Spleen (tissue), 11 donors: ENCODE results near the gene STRN. TPM values are rescaled to one million over a fixed set of nuclear protein-coding genes. Genes with fewer than 3 reads are reported as not detected.

Experiments used
- polyA plus RNA-seq, 3 donors: library from polyadenylated mRNA; stranded (reverse); fragments of 200-250 nt; gene quantifications; one replicate each; pipeline ENCODE4 v1.2.1, GENCODE V29; 2013
- small RNA-seq, 4 donors: library from RNA; depleted of rRNA; stranded (forward); fragments of <200 nt; gene quantifications; one replicate each; pipeline ENCODE3, GENCODE V24; 2016
- total RNA-seq, 7 donors: library from RNA; depleted of rRNA in 3 of 7; stranded (reverse); fragments of >200 nt in 3 of 7; fragmentation: NEBNext Ultra II Directional in 4 of 7; extraction: Animal tissue kit (Norgen Biotek cat#: 25700) in 4 of 7; gene quantifications; one replicate each; pipeline versions ENCODE4 v1.1.0 to v1.2.1, GENCODE V29; 2016 to 2021
- donor health status: healthy with polysubstance abuse.
- donor health status: DM: no; HTN: no; CAD: no; lungs with moderate emphysema.
- donor health status: DM: no; HTN: no; CAD: no.
- donor health status: Bipolar disorder and iron deficiency.
- donor health status: healthy.
- donor health status: DM: no; HTN: no; CAD: no.
- donor health status: DM: yes; HTN: yes; CAD: no.

Gene STRN
- total and polyA plus RNA-seq, 10 donors, result 2.2 to 33.3 (median 26.2) TPM

Small RNA genes lying within 50 kb of the gene (small RNA-seq; reads per million reads assigned to genes)
- gene RNU6-577P, result 0 reads per million in 4 donors

Other genes starting within 250 kb of the STRN start
- gene HEATR5B, start 117.8 kb upstream of the STRN start, total RNA-seq, result 10 to 100 TPM; 30.0 to 58.2 (median 37.5) TPM
- 10 to 100 TPM in 1 of 3 donors, 1 to 10 TPM in 2; 5.5 to 10.2 (median 9.1) TPM for gene HEATR5B, start 117.8 kb upstream of the STRN start, polyA plus RNA-seq
- gene GPATCH11, start 118.0 kb upstream of the STRN start, total RNA-seq, result 10 to 100 TPM; 10.0 to 17.2 (median 12.2) TPM
- 10 to 100 TPM in 1 of 3 donors, 1 to 10 TPM in 2; 4.9 to 13.0 (median 8.8) TPM for gene GPATCH11, start 118.0 kb upstream of the STRN start, polyA plus RNA-seq
- gene EIF2AK2, start 190.4 kb upstream of the STRN start, total RNA-seq, result 10 to 100 TPM; 30.6 to 48.2 (median 38.2) TPM
- 1 to 10 TPM; 4.0 to 8.0 (median 4.5) TPM for gene EIF2AK2, start 190.4 kb upstream of the STRN start, polyA plus RNA-seq
- gene SULT6B1, start 222.1 kb upstream of the STRN start, total RNA-seq, result not detected
- not detected for gene SULT6B1, start 222.1 kb upstream of the STRN start, polyA plus RNA-seq
- 10 to 100 TPM; 18.6 to 35.4 (median 28.5) TPM for gene CEBPZOS, start 230.0 kb upstream of the STRN start, total RNA-seq
- 10 to 100 TPM; 25.4 to 39.8 (median 27.0) TPM for gene CEBPZOS, start 230.0 kb upstream of the STRN start, polyA plus RNA-seq